Trophoblast cell (in vitro differentiated cells and primary cell): ENCODE measurements around the gene CLCN5.

Experiments
- DNase-seq, 2 donors: peaks; one replicate each; pipeline ENCODE4 v3.0.0-alpha.2; 2016
- H2AFZ ChIP-seq: 2 replicates; pipeline ENCODE4 v1.6.1; 2013; ENCODE audit warnings: low read length, moderate library complexity, mild to moderate bottlenecking; ENCODE audit not compliant: insufficient read depth, poor library complexity
- H2AK5ac ChIP-seq: 2 replicates; pipeline ENCODE4 v1.6.1; 2013; ENCODE audit warnings: mild to moderate bottlenecking, low read length
- H2BK120ac ChIP-seq: 2 replicates; pipeline ENCODE4 v1.6.1; 2013; ENCODE audit warnings: low read length, mild to moderate bottlenecking, moderate library complexity; ENCODE audit not compliant: insufficient read depth, poor library complexity
- H2BK12ac ChIP-seq: 2 replicates; pipeline ENCODE4 v1.6.1; 2013; ENCODE audit warnings: mild to moderate bottlenecking, low read length, moderate library complexity
- H2BK5ac ChIP-seq: 2 replicates; pipeline ENCODE4 v1.6.1; 2013; ENCODE audit warnings: low read length, low read depth, moderate library complexity, mild to moderate bottlenecking; ENCODE audit not compliant: poor library complexity
- H3K14ac ChIP-seq: 2 replicates; pipeline ENCODE4 v1.6.1; 2013; ENCODE audit warnings: mild to moderate bottlenecking, low read length
- H3K18ac ChIP-seq: 2 replicates; pipeline ENCODE4 v1.6.1; 2013; ENCODE audit warnings: mild to moderate bottlenecking, low read length
- H3K23ac ChIP-seq: 2 replicates; pipeline ENCODE4 v1.6.1; 2013; ENCODE audit warnings: low read length
- H3K27ac ChIP-seq: 2 replicates; pipeline ENCODE4 v1.5.1; 2013; ENCODE audit warnings: low read depth, mild to moderate bottlenecking, inconsistent platforms, low read length, moderate library complexity
- H3K27me3 ChIP-seq: 2 replicates; pipeline ENCODE4 v1.6.1; 2013; ENCODE audit warnings: inconsistent platforms, mild to moderate bottlenecking, low read length, moderate library complexity; ENCODE audit not compliant: insufficient read depth
- H3K36me3 ChIP-seq, 2 experiments: 1 replicate in 1 of 2; 2 replicates in 1 of 2; pipeline ENCODE4 v1.6.1; 2013; ENCODE audit warnings: low read length in 2 of 2, mild to moderate bottlenecking in 2 of 2, moderate library complexity in 1 of 2; ENCODE audit not compliant: insufficient read depth in 2 of 2, control insufficient read depth in 1 of 2
- H3K4ac ChIP-seq: 2 replicates; pipeline ENCODE4 v1.6.1; 2013; ENCODE audit warnings: low read depth, mild to moderate bottlenecking, low read length, moderate library complexity
- H3K4me1 ChIP-seq, 2 experiments: 1 replicate in 1 of 2; 2 replicates in 1 of 2; pipeline ENCODE4 v1.6.1; 2013; ENCODE audit warnings: low read length in 2 of 2, mild to moderate bottlenecking in 2 of 2, moderate library complexity in 1 of 2; ENCODE audit not compliant: insufficient read depth in 2 of 2, control insufficient read depth in 1 of 2
- H3K4me2 ChIP-seq: 2 replicates; pipeline ENCODE4 v1.6.1; 2013; ENCODE audit warnings: inconsistent platforms, mild to moderate bottlenecking, low read length, moderate library complexity
- H3K4me3 ChIP-seq: 2 replicates; pipeline ENCODE4 v1.5.1; 2013; ENCODE audit warnings: mild to moderate bottlenecking, low read depth, low read length, inconsistent platforms
- H3K79me1 ChIP-seq: one replicate; pipeline ENCODE4 v1.6.1; 2013; ENCODE audit warnings: low read length
- H3K79me2 ChIP-seq: 2 replicates; pipeline ENCODE4 v1.6.1; 2013; ENCODE audit warnings: low read length, mild to moderate bottlenecking; ENCODE audit not compliant: control insufficient read depth, insufficient read depth, poor library complexity
- H3K9ac ChIP-seq: 2 replicates; pipeline ENCODE4 v1.6.1; 2013; ENCODE audit warnings: mild to moderate bottlenecking, low read length
- H3K9me3 ChIP-seq: 2 replicates; pipeline ENCODE4 v1.6.1; 2013; ENCODE audit warnings: low read depth, mild to moderate bottlenecking, control low read depth, inconsistent platforms, low read length; ENCODE audit not compliant: insufficient read depth
- H4K12ac ChIP-seq: 2 replicates; pipeline ENCODE4 v1.6.1; 2013; ENCODE audit warnings: low read depth, mild to moderate bottlenecking, low read length, moderate library complexity
- H4K8ac ChIP-seq: 2 replicates; pipeline ENCODE4 v1.6.1; 2013; ENCODE audit warnings: low read depth, mild to moderate bottlenecking, low read length, moderate library complexity
- H4K91ac ChIP-seq: one replicate; pipeline ENCODE4 v1.6.1; 2013; ENCODE audit warnings: low read depth, mild to moderate bottlenecking, low read length, moderate library complexity
- WGBS: extraction: QIAGEN DNeasy Blood & Tissue Kit; methylation state at CpG from one replicate; pipeline ENCODE4 v1.1.7; 2013; ENCODE audit warnings: missing lambda C conversion rate; ENCODE audit not compliant: insufficient read length, insufficient coverage; ENCODE audit errors: extremely low coverage; 5-methylcytosine and 5-hydroxymethylcytosine counted together

CLCN5 gene

DNA sequence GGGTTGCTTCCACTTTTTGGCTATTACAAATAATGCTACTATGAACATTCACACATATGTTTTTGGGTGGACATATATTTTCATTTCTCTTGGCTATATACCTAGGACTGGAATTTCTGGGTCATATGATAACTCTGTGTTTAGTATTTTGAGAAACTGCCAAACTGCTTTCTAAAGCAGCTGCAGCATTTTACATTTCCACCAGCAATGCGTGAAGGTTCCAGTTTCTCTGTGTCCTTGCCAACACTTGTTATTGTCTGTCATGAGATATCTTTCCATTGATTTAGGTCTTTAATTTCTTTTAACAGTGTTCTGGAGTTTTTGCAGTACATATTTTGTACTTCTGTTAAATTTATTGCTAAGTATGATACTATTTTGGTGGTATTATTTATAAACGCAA lies 48.3 kb downstream of the CLCN5 start:
- Histone ChIP-seq H3K18ac (no peak overlapping the region), H3K4me2 (no peak overlapping the region), H3K4me1 (no peaks in the 10 kb centered on the region), H4K12ac (no peak overlapping the region), H3K79me1 (no peaks in the 10 kb centered on the region), H3K9ac (no peak overlapping the region), H3K4me3 (no peak overlapping the region), H3K9me3 (no peaks in the 10 kb centered on the region), H2BK120ac (no peak overlapping the region), H3K36me3 (no peaks in the 10 kb centered on the region), H3K79me2 (no peaks in the 10 kb centered on the region), H3K23ac (no peak overlapping the region), H4K91ac (no peak overlapping the region), H3K14ac (no peak overlapping the region), H3K27me3 (no peaks in the 10 kb centered on the region), H2AK5ac (no peak overlapping the region), H2BK5ac (no peak overlapping the region), H2AFZ (no peak overlapping the region), H2BK12ac (no peak overlapping the region), H3K4ac (no peak overlapping the region), H3K27ac (no peak overlapping the region), H4K8ac (no peak overlapping the region)
- no CpG with 5 or more reads among the region's 2 CpGs for WGBS
- DNase-seq, result no peak

- Histone ChIP-seq H3K9ac (no peak overlapping the region), H3K27me3 (no peaks in the 10 kb centered on the region), H3K4me1 (no peaks in the 10 kb centered on the region), H2BK12ac (no peak overlapping the region), H2AFZ (no peak overlapping the region), H3K4me3 (no peak overlapping the region), H3K4me2 (no peak overlapping the region), H3K27ac (no peak overlapping the region), H2BK5ac (no peak overlapping the region), H4K12ac (no peak overlapping the region), H2BK120ac (no peak overlapping the region), H4K91ac (no peak overlapping the region), H3K9me3 (no peaks in the 10 kb centered on the region), H3K18ac (no peak overlapping the region), H4K8ac (no peak overlapping the region), H3K4ac (no peak overlapping the region), H3K23ac (no peak overlapping the region), H3K14ac (no peak overlapping the region), H2AK5ac (no peak overlapping the region), H3K79me1 (no peaks in the 10 kb centered on the region), H3K36me3 (no peaks in the 10 kb centered on the region), H3K79me2 (no peaks in the 10 kb centered on the region)
- peak; percentile 49 to 76 for DNase-seq
- no CpG with 5 or more reads among the region's 5 CpGs for WGBS
Observed at GRCh38 chrX:49972328-49972860, 50.0 kb downstream of the CLCN5 start.

- H3K4me1 ChIP-seq, result no peaks in the 10 kb centered on the region
- H3K4me3 ChIP-seq, result no peak overlapping the region
- H3K23ac ChIP-seq, result no peak overlapping the region
- H3K27me3 ChIP-seq, result no peaks in the 10 kb centered on the region
- no peaks in the 10 kb centered on the region for H3K79me2 ChIP-seq
- H3K27ac ChIP-seq, result no peak overlapping the region
- H3K14ac ChIP-seq, result no peak overlapping the region
- no peak overlapping the region for H3K18ac ChIP-seq
- H2AK5ac ChIP-seq, result no peak overlapping the region
- H2AFZ ChIP-seq, result no peak overlapping the region
- H3K4me2 ChIP-seq, result no peak overlapping the region
- no peaks in the 10 kb centered on the region for H3K36me3 ChIP-seq
- H2BK12ac ChIP-seq, result no peak overlapping the region
- DNase-seq, result no peak
- no peak overlapping the region for H2BK120ac ChIP-seq
- H3K4ac ChIP-seq, result no peak overlapping the region
- no peak overlapping the region for H4K12ac ChIP-seq
- no peak overlapping the region for H4K91ac ChIP-seq
- WGBS, result no CpG with 5 or more reads among the region's 4 CpGs
- no peak overlapping the region for H2BK5ac ChIP-seq
- H4K8ac ChIP-seq, result no peak overlapping the region
- no peaks in the 10 kb centered on the region for H3K9me3 ChIP-seq
- no peak overlapping the region for H3K9ac ChIP-seq
- H3K79me1 ChIP-seq, result no peaks in the 10 kb centered on the region
Observed at GRCh38 chrX:49976682-49977197, 54.3 kb downstream of the CLCN5 start.

DNA sequence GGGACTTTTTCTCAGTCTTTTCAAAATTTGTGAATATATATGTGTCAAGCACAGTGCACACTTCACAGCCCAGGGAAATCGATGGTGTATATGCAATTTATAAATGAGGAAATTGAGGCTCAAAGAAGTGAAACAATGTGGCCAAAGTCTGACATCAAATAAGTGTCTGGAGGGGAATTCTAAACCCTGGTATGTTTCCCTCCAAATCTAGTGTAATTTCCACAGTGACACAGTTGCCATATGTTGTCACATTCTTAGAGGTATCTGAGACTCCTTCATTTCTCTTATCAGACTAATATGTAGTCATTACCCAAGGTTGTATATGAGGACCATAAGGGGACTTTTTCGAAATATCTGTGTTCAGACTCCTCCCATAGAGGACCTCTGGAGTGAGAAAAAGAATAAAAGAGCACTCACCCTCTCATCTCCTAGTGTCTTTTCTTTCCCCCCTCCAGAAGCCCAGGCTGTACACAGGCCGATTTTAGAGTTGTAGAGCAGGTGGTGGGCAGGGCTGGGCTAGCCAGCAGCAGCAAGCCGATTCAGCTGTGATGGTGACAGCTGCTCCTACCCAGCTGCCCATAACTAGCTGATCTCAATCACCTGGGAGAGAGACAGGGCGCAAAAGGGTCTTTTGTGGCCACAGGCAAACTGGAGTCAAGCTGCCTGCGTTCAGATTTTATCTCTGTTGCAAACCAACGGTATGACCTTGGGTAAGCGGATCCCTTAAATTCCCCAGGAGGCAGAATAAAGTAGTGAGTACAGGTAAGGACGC lies 55.1 kb downstream of the CLCN5 start:
- H2AFZ ChIP-seq, result no peak overlapping the region
- H4K8ac ChIP-seq, result no peak overlapping the region
- H3K36me3 ChIP-seq, result no peaks in the 10 kb centered on the region
- H2BK12ac ChIP-seq, result no peak overlapping the region
- H3K79me2 ChIP-seq, result no peaks in the 10 kb centered on the region
- H3K4me3 ChIP-seq, result no peak overlapping the region
- no peaks in the 10 kb centered on the region for H3K27me3 ChIP-seq
- no peak overlapping the region for H3K18ac ChIP-seq
- H4K91ac ChIP-seq, result no peak overlapping the region
- no CpG with 5 or more reads among the region's 9 CpGs for whole genome bisulfite sequencing
- no peak overlapping the region for H2AK5ac ChIP-seq
- H3K4me1 ChIP-seq, result no peaks in the 10 kb centered on the region
- H3K14ac ChIP-seq, result no peak overlapping the region
- H2BK5ac ChIP-seq, result no peak overlapping the region
- H3K4ac ChIP-seq, result no peak overlapping the region
- no peak overlapping the region for H4K12ac ChIP-seq
- H2BK120ac ChIP-seq, result no peak overlapping the region
- H3K23ac ChIP-seq, result no peak overlapping the region
- peak; percentile 9 to 61 for DNase-seq
- no peak overlapping the region for H3K9ac ChIP-seq
- H3K27ac ChIP-seq, result no peak overlapping the region
- H3K9me3 ChIP-seq, result no peaks in the 10 kb centered on the region
- H3K79me1 ChIP-seq, result no peaks in the 10 kb centered on the region
- H3K4me2 ChIP-seq, result no peak overlapping the region
